B cell (primary cell): ENCODE measurements around the gene AFF1. TPM values are rescaled to one million over a fixed set of nuclear protein-coding genes. Genes with fewer than 3 reads are reported as not detected.

Experiments
- ATAC-seq: fragments of 200-7000 bp; cut with Tn5 transposase; one replicate; pipeline ENCODE4 v1.10.0; 2021; ENCODE audit warnings: low read depth, mild to moderate bottlenecking, moderate number of reproducible peaks, moderate library complexity
- CTCF ChIA-PET: fragments of 350-600 bp; sonication (Branson Sonifier 250); formaldehyde crosslinking; loops from one replicate; lab custom pipeline; 2021; ENCODE audit warnings: antibody characterized with exemption, inconsistent platforms; lab: Charles Lee
- POLR2A ChIA-PET: fragments of 350-600 bp; sonication (Branson Sonifier 250); formaldehyde crosslinking; loops from one replicate; lab custom pipeline; 2021; ENCODE audit warnings: antibody characterized with exemption; lab: Charles Lee
- DNase-seq: peaks from one replicate; pipeline ENCODE4 v3.0.0; 2013
- H2AFZ ChIP-seq: 2 replicates; pipeline ENCODE4 v1.6.1; 2012; ENCODE audit warnings: mild to moderate bottlenecking, low read depth, low read length; ENCODE audit not compliant: insufficient read depth, poor library complexity, severe bottlenecking
- H3K27ac ChIP-seq, 2 donors: 1 replicate in 1 of 2; 2 replicates in 1 of 2; pipeline ENCODE4 v1.5.1; 2012 to 2013; ENCODE audit warnings: low read length in 2 of 2, mild to moderate bottlenecking in 2 of 2, moderate library complexity in 1 of 2
- H3K27me3 ChIP-seq, 4 experiments: fragments of 200-600 bp in 1 of 4; sonication (generic) in 1 of 4; replicated peaks in 1 of 4; 1 replicate in 2 of 4; 2 replicates in 2 of 4; pipeline versions ENCODE4 v1.6.1 to v1.7.0; 2013 to 2016; ENCODE audit warnings: low read length in 3 of 4, mild to moderate bottlenecking in 2 of 4, mixed read lengths in 1 of 4, moderate library complexity in 1 of 4; ENCODE audit not compliant: insufficient read depth in 4 of 4, control insufficient read depth in 3 of 4; ENCODE audit errors: control extremely low read depth in 1 of 4
- H3K36me3 ChIP-seq, 2 experiments: replicated peaks in 1 of 2; 1 replicate in 1 of 2; 2 replicates in 1 of 2; pipeline versions ENCODE4 v1.6.1 to v1.7.1; 2013; ENCODE audit warnings: low read length in 1 of 2; ENCODE audit not compliant: insufficient read depth in 2 of 2, control insufficient read depth in 1 of 2; ENCODE audit errors: control extremely low read depth in 1 of 2, extremely low read depth in 1 of 2
- H3K4me1 ChIP-seq, 2 donors: fragments of 200-600 bp in 1 of 2; sonication (generic) in 1 of 2; 1 replicate in 1 of 2; 2 replicates in 1 of 2; pipeline versions ENCODE4 v1.5.1 to v1.6.1; 2013 to 2017; ENCODE audit warnings: low read length in 2 of 2; ENCODE audit not compliant: control insufficient read depth in 2 of 2, insufficient read depth in 2 of 2
- H3K4me2 ChIP-seq: replicated peaks from 2 replicates; pipeline ENCODE3; 2012; ENCODE audit warnings: mild to moderate bottlenecking, low read depth, low read length; ENCODE audit not compliant: poor library complexity, severe bottlenecking
- H3K4me3 ChIP-seq, 5 experiments: fragments of 200-600 bp in 1 of 5; sonication (generic) in 1 of 5; 1 replicate in 3 of 5; 2 replicates in 2 of 5; pipeline versions ENCODE4 v1.5.1 to v1.7.0; 2011 to 2016; ENCODE audit warnings: low read length in 4 of 5, mild to moderate bottlenecking in 4 of 5, low read depth in 2 of 5, control low read depth in 1 of 5, moderate library complexity in 1 of 5; ENCODE audit not compliant: insufficient read depth in 1 of 5; ENCODE audit errors: control extremely low read depth in 1 of 5, extremely low read depth in 1 of 5
- H3K79me2 ChIP-seq: fragments of 200-600 bp; sonication (generic); one replicate; pipeline ENCODE4 v1.6.0; 2016; ENCODE audit warnings: low read length; ENCODE audit not compliant: control insufficient read depth, insufficient read depth
- H3K9ac ChIP-seq: fragments of 200-600 bp; sonication (generic); 2 replicates; pipeline ENCODE4 v1.6.1; 2017; ENCODE audit warnings: mild to moderate bottlenecking, low read length, moderate library complexity
- H3K9me3 ChIP-seq, 3 donors: one replicate each; pipeline versions ENCODE4 v1.6.1 to v1.7.1; 2013; ENCODE audit warnings: low read length in 2 of 3; ENCODE audit not compliant: control insufficient read depth in 2 of 3, insufficient read depth in 1 of 3; ENCODE audit errors: control extremely low read depth in 1 of 3
- H4K20me1 ChIP-seq: 2 replicates; pipeline ENCODE4 v1.6.0; 2012; ENCODE audit warnings: mild to moderate bottlenecking, low read length; ENCODE audit not compliant: insufficient read depth, control insufficient read depth, poor library complexity, severe bottlenecking
- H3K27ac Mint-ChIP-seq: one replicate; pipeline ENCODE4 v1.8.0; 2021; ENCODE audit warnings: mixed read lengths
- H3K27me3 Mint-ChIP-seq: one replicate; pipeline ENCODE4 v1.8.0; 2021; ENCODE audit warnings: mixed read lengths
- H3K4me1 Mint-ChIP-seq: one replicate; pipeline ENCODE4 v1.8.0; 2021; ENCODE audit warnings: mixed read lengths
- H3K4me3 Mint-ChIP-seq: one replicate; pipeline ENCODE4 v1.8.0; 2021; ENCODE audit warnings: mixed read lengths
- H3K9me3 Mint-ChIP-seq: one replicate; pipeline ENCODE4 v1.8.0; 2022; ENCODE audit warnings: mixed read lengths; ENCODE audit not compliant: insufficient read depth
- EZH2 ChIP-seq: IDR thresholded peaks from 2 replicates; pipeline ENCODE4 v1.6.1; 2012; ENCODE audit warnings: borderline replicate concordance, low read depth, mild to moderate bottlenecking, moderate library complexity, low read length; ENCODE audit not compliant: insufficient read depth, poor library complexity, severe bottlenecking
- WGBS: methylation state at CpG from one replicate; pipeline ENCODE4 v1.1.5; 2013; ENCODE audit warnings: missing lambda C conversion rate; ENCODE audit not compliant: insufficient coverage; 5-methylcytosine and 5-hydroxymethylcytosine counted together
- intact Hi-C: fragments of 100-400 bp; cut with micrococcal nuclease; formaldehyde crosslinking; loops from one replicate; pipeline ENCODE4 v1.10.0; 2022
- polyA plus RNA-seq: library from polyadenylated mRNA; depleted of rRNA; stranded (reverse); fragments of >200 nt; gene quantifications from 2 replicates; pipeline ENCODE4 v1.2.3, GENCODE V29; 2012
- total RNA-seq, 2 donors: library from RNA; stranded (reverse); fragments of 120-200 nt in 1 of 2; gene quantifications; 1 replicate in 1 of 2; 2 replicates in 1 of 2; pipeline versions ENCODE4 v1.2.3 to v1.2.4, GENCODE V29; 2013 to 2022
- TF ChIP-seq, protein P1 (sequence below): fragments of 200-600 bp; IDR thresholded peaks from one replicate; pipeline ENCODE4 v1.8.0; 2022; ENCODE audit warnings: antibody characterized with exemption, mild to moderate bottlenecking

Gene AFF1
- total and polyA plus RNA-seq, 2 donors (not counting 1 experiment from before 2014, with no cell fraction given): 15.3 to 135 TPM

DNA sequence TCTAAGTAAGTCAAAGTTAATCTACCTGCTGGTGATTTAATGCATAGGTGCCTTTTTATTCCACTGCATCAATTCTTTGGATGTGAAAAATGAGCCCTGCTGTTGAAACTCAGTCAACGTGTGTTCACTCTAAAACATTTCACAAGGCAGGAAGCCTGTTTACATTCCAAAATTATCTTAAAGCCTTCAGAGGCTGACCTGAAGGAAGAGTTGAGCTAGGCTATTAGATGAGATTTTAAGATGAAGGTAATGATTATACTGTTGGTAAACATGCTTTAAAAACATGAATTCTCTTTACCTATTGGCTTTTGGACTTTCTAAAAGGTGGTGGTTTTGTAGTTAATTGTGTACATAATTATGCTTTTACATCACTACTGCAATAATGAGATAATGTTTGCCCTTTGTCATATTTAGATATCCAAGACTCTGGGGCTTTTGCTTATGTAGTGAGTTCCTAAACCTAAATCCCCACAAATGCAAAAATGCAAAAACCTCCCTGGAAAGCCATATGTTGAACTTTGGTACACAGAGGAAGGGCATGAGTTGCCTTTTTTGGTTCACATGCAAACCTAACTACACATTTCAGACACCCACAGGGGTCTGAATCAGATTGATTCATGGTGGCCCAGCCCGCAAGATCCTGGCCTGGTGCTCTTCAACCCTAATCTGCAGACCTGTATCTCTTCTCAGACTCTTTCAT, 193.3 kb downstream of the AFF1 start:
- ATAC-seq: no peak
- no peaks in the 10 kb centered on the region for H3K9me3 Mint-ChIP-seq

GRCh38 chr4:87129681-87130080, 194.9 kb downstream of the AFF1 start:
- H3K9me3 Mint-ChIP-seq: no peaks in the 10 kb centered on the region
- peaks cover 3% of the 10 kb centered on the region for H3K4me1 Mint-ChIP-seq
- no peak for DNase-seq
- ATAC-seq: no peak
- no peak overlapping the region for H3K9ac ChIP-seq
- TF ChIP-seq EZH2: no peak
- TF ChIP-seq, protein P1, sequence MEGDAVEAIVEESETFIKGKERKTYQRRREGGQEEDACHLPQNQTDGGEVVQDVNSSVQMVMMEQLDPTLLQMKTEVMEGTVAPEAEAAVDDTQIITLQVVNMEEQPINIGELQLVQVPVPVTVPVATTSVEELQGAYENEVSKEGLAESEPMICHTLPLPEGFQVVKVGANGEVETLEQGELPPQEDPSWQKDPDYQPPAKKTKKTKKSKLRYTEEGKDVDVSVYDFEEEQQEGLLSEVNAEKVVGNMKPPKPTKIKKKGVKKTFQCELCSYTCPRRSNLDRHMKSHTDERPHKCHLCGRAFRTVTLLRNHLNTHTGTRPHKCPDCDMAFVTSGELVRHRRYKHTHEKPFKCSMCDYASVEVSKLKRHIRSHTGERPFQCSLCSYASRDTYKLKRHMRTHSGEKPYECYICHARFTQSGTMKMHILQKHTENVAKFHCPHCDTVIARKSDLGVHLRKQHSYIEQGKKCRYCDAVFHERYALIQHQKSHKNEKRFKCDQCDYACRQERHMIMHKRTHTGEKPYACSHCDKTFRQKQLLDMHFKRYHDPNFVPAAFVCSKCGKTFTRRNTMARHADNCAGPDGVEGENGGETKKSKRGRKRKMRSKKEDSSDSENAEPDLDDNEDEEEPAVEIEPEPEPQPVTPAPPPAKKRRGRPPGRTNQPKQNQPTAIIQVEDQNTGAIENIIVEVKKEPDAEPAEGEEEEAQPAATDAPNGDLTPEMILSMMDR: no peak
- CTCF ChIA-PET: interaction anchor here (0.7 kb wide), 1 partner anchor 437 kb away, joined by 3 read pairs; no protein-coding TSS in a partner anchor
- POLR2A ChIA-PET: no interaction called here
- H3K27me3 ChIP-seq: no peaks in the 10 kb centered on the region
- H3K4me3 Mint-ChIP-seq: no peak overlapping the region
- H4K20me1 ChIP-seq: no peaks in the 10 kb centered on the region
- no peak overlapping the region for H3K4me3 ChIP-seq
- H3K4me1 ChIP-seq: peaks cover 0 to 2% of the 10 kb centered on the region in 2 donors
- H3K27me3 Mint-ChIP-seq: no peaks in the 10 kb centered on the region
- intact Hi-C loops: no loop called here
- H3K9me3 ChIP-seq: no peaks in the 10 kb centered on the region
- no peak overlapping the region for H2AFZ ChIP-seq
- H3K36me3 ChIP-seq: peaks cover 2 to 92% of the 10 kb centered on the region in 2 experiments
- no peak overlapping the region for H3K27ac ChIP-seq
- H3K4me2 ChIP-seq: no peak overlapping the region
- WGBS: 96% methylated on average over 3 of the region's 6 CpGs
- H3K27ac Mint-ChIP-seq: no peak overlapping the region
- H3K79me2 ChIP-seq: no peaks in the 10 kb centered on the region

More for the DNA sequence above, 193.3 kb downstream of the AFF1 start:
- ChIA-PET POLR2A (no interaction called here), CTCF (no interaction called here)
- Histone ChIP-seq H3K4me2 (no peak overlapping the region), H3K9ac (no peak overlapping the region), H3K36me3 (peaks cover 5 to 77% of the 10 kb centered on the region in 2 experiments), H3K4me3 (no peak overlapping the region), H3K79me2 (no peaks in the 10 kb centered on the region), H3K9me3 (no peaks in the 10 kb centered on the region), H4K20me1 (peaks cover 5% of the 10 kb centered on the region), H2AFZ (no peak overlapping the region), H3K4me1 (peaks cover 0 to 2% of the 10 kb centered on the region in 2 donors), H3K27ac (no peak overlapping the region), H3K27me3 (no peaks in the 10 kb centered on the region)
- Mint-ChIP-seq H3K27ac (no peak overlapping the region), H3K4me1 (peaks cover 3% of the 10 kb centered on the region), H3K4me3 (no peak overlapping the region), H3K27me3 (no peaks in the 10 kb centered on the region)
- 100% methylated on average over 1 of the region's 2 CpGs for WGBS
- no peak for DNase-seq
- no peak for TF ChIP-seq EZH2
- TF ChIP-seq, protein P1: no peak
- intact Hi-C loops: no loop called here
